Mammary epithelial cell (primary cell): ENCODE results near the gene AMT.

Experiments
- EZH2 ChIP-seq: IDR thresholded peaks from 2 replicates; pipeline ENCODE4 v1.6.1; 2012; ENCODE audit warnings: low read length, inconsistent platforms, borderline replicate concordance
- TF ChIP-seq, protein P1 (sequence below), 2 donors: IDR thresholded peaks in 1 of 2; conservative IDR thresholded peaks in 1 of 2; 2 replicates each; pipeline ENCODE4 v1.5.1; 2011 to 2012; ENCODE audit warnings: inconsistent platforms in 2 of 2, low read length in 2 of 2, mild to moderate bottlenecking in 2 of 2, control low read depth in 1 of 2, low read depth in 1 of 2; ENCODE audit not compliant: insufficient read depth in 1 of 2; ENCODE audit errors: extremely low read depth in 1 of 2

DNA sequence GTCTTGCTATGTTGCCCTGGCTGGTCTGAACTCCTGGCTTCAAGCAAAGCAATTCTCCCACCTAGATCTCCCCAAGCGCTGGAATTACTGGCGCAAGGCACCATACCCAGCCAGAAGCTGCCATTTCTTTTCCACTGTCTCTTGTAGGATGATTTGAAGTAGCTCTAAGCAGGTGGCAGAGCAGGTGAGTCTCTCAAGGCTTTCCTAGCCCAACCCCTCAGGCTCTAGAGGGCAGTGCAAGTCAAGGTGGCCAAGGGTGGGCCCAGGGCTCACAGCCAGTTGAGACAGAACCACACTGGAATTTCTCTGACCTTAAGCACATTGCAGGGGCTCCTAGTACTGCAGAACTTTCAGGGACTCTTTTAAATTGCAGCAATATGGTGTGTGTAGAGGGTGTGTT, 32.2 kb upstream of the AMT start:
- TF ChIP-seq, protein P1, sequence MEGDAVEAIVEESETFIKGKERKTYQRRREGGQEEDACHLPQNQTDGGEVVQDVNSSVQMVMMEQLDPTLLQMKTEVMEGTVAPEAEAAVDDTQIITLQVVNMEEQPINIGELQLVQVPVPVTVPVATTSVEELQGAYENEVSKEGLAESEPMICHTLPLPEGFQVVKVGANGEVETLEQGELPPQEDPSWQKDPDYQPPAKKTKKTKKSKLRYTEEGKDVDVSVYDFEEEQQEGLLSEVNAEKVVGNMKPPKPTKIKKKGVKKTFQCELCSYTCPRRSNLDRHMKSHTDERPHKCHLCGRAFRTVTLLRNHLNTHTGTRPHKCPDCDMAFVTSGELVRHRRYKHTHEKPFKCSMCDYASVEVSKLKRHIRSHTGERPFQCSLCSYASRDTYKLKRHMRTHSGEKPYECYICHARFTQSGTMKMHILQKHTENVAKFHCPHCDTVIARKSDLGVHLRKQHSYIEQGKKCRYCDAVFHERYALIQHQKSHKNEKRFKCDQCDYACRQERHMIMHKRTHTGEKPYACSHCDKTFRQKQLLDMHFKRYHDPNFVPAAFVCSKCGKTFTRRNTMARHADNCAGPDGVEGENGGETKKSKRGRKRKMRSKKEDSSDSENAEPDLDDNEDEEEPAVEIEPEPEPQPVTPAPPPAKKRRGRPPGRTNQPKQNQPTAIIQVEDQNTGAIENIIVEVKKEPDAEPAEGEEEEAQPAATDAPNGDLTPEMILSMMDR (conservative IDR thresholded peaks at IDR 0.05 in 1 of 2, IDR thresholded peaks at IDR 0.05 in 1 of 2; ENCODE audit: extremely low read depth in 1 of 2, insufficient read depth in 1 of 2, low read depth in 1 of 2, low read length in 2 of 2) = peak; percentile 45 to 55
- no peak for TF ChIP-seq EZH2
